Coronary artery (tissue), 2 donors: ENCODE measurements around the gene IGSF9.

Source experiments
- DNase-seq: peaks from one replicate; pipeline ENCODE4 v3.0.0-alpha.2; 2017; ENCODE audit warnings: low spot score
- H3K27ac ChIP-seq, 2 donors: fragments of 200-600 bp; sonication (generic); one replicate each; pipeline ENCODE4 v1.5.1; 2016 to 2019
- H3K4me3 ChIP-seq: fragments of 200-600 bp; sonication (generic); 2 replicates; pipeline ENCODE4 v1.5.1; 2016; ENCODE audit warnings: mild to moderate bottlenecking, moderate library complexity
- TF ChIP-seq, protein P1 (sequence below): fragments of 200-600 bp; sonication (generic); IDR thresholded peaks from one replicate; pipeline ENCODE4 v1.5.1; 2019; ENCODE audit warnings: antibody characterized with exemption

The IGSF9 gene

DNA sequence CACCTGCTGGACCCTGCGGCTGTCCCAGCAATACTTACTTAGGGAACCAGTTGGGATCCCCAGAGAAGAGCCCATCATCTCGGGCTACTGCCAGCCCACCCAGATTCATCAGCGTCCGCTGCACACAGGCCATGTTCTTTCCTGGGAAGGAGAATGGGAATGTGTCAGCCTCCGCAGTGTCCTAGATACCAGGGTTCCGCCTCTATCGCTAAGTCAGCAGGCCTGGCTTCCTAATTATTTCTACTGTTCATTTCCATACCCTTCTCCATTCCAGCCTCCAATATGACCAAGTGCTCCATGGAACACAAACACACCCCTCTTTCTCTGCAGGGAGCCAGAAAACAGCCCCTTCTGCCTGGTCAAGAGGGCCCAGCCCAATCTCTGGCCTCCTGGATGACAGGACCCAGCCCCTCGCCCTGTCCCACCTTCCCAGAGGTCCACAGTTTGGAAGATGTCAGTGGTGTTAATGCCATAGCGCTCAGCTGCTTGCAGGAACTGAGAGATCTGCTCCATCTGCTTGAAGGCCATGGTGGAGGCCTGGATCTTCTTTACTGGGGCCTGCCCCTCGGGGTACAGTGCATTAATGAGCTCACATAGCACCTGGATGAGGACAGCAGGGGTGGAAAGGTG, 26.1 kb downstream of the IGSF9 start:
- H3K27ac ChIP-seq = peak overlapping the region in 1 of 2 donors; percentile 13
- TF ChIP-seq, protein P1, sequence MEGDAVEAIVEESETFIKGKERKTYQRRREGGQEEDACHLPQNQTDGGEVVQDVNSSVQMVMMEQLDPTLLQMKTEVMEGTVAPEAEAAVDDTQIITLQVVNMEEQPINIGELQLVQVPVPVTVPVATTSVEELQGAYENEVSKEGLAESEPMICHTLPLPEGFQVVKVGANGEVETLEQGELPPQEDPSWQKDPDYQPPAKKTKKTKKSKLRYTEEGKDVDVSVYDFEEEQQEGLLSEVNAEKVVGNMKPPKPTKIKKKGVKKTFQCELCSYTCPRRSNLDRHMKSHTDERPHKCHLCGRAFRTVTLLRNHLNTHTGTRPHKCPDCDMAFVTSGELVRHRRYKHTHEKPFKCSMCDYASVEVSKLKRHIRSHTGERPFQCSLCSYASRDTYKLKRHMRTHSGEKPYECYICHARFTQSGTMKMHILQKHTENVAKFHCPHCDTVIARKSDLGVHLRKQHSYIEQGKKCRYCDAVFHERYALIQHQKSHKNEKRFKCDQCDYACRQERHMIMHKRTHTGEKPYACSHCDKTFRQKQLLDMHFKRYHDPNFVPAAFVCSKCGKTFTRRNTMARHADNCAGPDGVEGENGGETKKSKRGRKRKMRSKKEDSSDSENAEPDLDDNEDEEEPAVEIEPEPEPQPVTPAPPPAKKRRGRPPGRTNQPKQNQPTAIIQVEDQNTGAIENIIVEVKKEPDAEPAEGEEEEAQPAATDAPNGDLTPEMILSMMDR = no peak
- no peak overlapping the region for H3K4me3 ChIP-seq
- DNase-seq = no peak

DNA sequence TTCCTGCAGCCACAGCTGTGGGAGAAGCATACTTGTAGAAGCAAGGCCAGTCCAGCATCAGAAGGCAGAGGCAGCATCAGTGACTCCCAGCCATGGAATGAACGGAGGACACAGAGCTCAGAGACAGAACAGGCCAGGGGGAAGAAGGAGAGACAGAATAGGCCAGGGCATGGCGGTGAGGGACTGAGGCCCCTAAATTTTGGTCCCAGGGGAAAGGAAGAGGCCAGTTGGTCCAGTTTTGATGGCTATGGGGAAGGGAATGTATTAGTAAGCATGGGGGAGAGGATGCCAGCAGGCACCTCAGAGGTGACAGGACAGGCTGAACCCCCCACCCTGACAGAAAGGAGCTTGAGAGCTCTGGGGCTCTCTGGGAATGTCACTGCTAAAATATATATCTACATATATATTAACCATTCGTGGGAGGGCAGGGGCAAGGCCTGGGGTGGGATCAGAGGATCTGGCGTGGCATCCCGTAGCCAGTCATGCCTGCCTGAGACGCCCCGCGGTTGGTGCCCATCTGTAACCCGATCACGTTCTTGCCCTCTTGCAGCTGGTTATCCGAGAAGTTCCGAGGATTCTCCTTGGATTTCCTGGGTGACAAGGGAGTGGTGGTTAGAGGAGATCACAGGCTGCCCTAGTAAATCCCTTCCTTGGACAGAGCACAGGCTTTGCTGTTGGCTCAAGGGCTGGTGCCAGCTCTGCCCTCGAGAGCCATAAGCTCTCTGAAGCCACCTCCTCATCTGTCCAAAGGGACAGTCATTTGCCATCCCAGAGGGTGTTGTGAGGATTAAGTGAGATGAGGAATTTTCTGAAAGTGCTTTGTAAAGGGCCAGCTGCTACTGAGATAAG, 26.8 kb downstream of the IGSF9 start:
- H3K27ac ChIP-seq = peak overlapping the region in 1 of 2 donors; percentile 34
- DNase-seq = no peak
- TF ChIP-seq, protein P1 = no peak
- H3K4me3 ChIP-seq = no peak overlapping the region

- DNase-seq = no peak
- Histone ChIP-seq H3K27ac (peak overlapping the region in 1 of 2 donors; percentile 34), H3K4me3 (no peak overlapping the region)
- TF ChIP-seq, protein P1 = no peak
Observed at GRCh38 chr1:159917533-159918351, 27.7 kb downstream of the IGSF9 start.

GRCh38 chr1:159916242-159917051, 29.0 kb downstream of the IGSF9 start:
- Histone ChIP-seq H3K27ac (peak overlapping the region; percentile 43 to 57), H3K4me3 (no peak overlapping the region)
- TF ChIP-seq, protein P1 = no peak
- DNase-seq = no peak

GRCh38 chr1:159915571-159916241, 29.7 kb downstream of the IGSF9 start:
- TF ChIP-seq, protein P1 = no peak
- Histone ChIP-seq H3K4me3 (no peak overlapping the region), H3K27ac (peak overlapping the region; percentile 43 to 57)
- DNase-seq = no peak
